Epidermal melanocyte (primary cell): ENCODE results near the gene INSIG2.
"Not testable (repeated sequence)": the region's sequence is repeated elsewhere in the genome, so short reads cannot be mapped to it uniquely, and the experiment has no call there.

Source experiments
- DNase-seq: peaks from one replicate; pipeline ENCODE4 v3.0.0; 2011; ENCODE audit warnings: low spot score; ENCODE audit not compliant: insufficient read length

Gene INSIG2

DNA sequence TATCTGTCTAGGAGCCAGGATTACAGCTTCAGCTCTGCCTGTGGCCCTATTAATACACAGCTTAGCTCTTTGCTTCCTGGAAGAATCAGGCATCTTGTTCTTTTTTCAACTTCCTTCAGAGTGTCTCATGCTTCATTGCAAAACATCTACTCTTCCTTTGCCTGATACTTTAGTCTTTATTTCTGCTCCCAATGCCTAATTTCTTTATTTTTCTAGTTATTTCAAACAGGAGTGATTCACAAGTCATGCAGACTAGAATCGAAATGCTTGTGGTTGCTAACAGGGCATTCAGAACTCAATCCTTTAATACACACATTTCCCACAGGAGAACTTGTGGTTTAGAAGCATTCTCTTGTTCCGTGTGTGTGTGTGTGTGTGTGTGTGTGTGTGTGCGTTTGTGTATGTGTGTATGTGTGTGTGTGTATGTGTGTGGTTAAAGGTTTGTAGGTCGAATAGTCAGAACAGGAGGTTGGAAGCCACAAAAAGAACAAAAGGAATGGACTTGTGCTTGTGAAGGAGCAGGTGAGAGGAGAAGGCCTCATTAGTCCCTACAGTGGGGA, 28.3 kb upstream of the INSIG2 start:
- no peak for DNase-seq

DNA sequence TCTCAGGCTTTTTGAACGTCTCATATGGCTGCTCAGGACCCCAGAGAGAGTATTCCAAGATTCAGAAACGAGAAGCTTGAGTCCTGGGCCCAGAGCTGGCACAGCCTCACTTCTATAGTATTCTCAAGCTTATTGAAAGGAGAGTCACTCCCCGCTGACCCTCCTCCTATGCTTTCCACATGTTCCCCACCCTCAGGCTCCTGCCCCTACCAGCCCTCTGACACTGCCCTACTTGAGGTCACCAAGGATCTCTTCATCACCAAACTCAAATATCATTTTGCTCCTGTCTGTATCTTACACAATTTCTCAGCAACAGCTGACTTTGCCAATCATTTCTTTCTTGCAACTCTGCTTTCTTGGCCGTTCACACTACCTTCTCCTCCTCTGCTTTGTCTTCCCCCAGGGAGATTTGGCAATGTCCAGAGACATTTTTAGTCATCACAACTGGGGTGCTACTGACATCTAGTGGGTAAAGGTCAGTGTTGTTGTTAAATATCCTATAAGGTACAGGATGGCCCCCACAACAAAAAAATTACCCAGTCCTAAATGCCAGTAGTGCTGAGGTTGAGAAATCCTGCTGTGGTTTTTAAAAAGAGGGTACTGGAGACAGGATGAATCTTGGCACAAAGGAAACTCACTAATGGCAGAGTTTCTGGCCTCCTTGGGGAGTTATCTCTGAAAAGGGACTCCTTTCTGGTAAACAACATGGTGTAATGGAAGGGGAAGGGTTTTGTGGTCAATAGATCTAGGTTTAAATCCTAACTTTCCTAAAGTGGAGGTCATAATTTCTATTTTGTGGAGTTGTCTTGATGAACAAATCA, 26.9 kb upstream of the INSIG2 start:
- DNase-seq: no peak

- DNase-seq: no peak
Observed at GRCh38 chr2:118062048-118062447, 26.2 kb upstream of the INSIG2 start.

- no peak for DNase-seq
Observed at GRCh38 chr2:118062669-118063068, 25.6 kb upstream of the INSIG2 start.

DNA sequence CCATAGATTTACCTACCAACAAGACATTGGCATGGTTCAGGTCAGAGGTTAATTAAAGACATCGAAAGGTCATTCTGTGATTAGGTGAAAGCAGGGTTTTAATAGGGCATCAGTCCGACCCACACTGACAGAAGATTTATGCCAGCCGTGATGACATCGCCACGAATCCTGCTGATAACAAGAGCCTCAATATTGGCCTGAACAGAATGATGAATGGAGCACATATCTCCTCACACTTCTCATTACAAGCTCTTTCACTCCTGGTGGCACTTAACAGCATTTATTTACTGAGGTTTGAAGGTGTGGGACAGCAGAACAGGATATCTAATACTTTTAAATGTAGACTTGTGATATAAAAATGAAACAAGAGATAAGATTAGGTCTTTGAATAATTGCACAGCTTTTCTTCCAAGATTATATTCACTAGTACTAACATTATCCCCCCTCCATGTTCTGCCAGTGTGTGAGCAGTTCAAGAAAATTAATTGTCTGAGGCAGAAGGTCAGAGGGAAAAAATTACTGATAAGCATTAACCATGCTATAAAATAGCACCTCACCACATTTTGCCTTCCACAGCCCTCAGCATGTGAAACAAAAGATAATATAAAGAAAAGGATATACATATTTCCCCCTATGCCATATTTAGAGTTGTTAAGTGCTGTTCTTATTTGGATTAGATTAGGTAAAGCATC, 23.1 kb upstream of the INSIG2 start:
- no peak for DNase-seq

DNA sequence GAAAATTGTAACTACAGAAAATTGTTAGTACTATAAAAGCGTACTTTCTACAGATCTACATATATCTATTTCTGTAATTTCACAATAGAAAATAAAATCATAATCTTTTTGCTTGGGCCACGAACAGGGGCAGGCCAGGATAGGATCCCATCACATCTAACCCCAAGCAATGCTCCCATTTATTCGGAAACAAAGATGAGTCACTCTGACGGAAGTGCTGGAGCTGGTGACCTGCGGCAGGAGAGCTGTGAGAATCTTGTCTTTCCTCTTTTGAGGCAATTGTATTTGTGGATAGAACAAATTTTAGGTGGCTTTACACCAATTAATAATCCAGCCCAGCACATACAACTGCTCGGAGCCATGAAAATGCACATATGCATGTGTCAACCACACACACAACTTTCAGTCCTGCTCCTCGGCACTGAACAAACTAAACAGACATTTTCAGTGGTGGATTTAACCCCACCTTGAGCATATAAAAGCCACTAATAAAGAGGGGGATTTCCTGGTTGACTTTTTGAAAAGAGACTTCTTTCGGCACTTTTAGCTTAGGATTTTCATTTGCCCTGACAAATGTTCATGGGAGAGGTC, 22.3 kb upstream of the INSIG2 start:
- DNase-seq: no peak

DNA sequence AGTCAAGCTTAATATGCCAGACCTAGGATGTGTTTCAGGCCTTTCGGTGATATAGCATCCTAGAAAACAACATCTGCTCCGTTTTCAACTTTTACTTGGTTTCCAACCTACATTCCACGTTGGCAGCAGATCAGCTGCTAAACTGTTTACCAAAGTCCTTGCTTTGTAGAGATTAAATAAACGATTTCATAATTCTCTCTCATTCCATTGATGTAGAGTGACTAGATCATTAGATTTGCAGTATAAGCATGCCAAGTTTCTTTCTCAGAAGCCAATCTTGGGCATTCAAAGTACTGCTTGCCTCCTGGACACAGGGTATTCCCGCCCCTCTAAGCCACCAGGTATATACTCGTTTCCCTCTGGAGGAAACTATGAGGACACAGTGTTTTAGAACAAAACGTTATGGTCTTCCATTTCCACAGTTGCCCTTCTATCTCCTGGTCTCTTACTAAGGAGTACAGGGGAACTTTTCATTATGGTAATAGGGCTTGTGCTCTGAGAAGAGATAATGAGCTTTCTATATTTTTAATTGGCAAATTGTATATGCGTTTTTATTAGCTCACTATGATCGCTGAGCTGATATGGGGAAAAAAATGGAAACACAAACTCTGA, 10.5 kb upstream of the INSIG2 start:
- no peak for DNase-seq

DNA sequence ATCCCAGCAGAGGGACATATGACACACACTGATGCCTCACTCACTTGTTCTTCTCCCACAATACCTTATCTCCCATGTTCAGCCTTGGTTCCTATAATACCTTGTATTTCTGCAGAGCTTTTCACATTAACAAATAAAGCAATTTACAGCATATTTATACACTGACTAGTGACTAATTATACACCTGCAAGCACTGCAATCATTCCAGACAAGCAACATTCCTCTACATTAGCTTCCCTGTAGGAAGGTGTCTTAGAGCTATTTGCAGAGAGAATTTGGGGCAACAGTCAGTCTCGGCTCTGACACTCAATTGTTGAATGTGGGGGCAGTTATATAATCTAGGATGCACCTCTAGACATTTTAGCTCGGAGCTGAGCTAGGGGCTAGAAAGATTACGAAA, 9.5 kb upstream of the INSIG2 start:
- no peak for DNase-seq

GRCh38 chr2:118084491-118085089, 3.7 kb upstream of the INSIG2 start:
- DNase-seq: no peak

DNA sequence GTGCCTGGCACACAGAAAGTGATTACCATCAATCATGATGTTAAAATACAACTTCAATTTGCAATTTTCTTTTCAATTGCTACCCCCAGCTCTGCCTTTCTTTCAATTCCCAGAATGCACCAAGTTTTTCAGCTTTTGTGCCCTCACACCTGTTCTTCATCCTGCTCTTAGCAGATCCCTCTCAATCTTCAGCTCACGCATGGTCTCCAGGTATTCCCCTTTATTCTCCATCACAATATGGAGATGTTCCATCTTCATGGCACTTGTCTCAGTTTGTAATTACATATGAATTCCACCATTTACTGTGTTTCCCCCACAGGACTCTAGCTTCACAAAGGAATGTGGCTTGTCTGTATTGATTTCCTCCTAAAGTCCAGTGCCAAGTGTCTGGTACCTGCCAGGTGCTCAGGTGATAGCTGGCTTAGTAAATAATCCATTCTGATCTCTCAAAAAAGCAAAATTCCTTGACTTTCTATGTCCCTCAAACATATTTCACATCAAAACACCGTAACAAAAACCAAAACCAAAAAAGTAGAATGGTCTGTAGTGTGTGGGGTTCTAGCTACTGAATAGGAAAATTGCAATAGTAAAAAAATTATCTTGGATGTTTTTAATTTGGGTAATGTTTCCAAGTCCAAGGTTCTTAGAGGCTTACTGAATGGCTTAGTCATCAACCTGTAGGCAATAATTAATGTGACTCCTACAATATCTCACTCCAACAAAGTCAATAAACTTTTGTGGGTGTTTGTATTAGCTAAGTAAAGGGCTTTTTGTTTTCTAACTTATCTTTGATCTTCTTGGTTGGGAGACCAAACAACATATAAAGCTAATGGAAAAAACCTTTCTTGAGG, 2.9 kb upstream of the INSIG2 start:
- no peak for DNase-seq

DNA sequence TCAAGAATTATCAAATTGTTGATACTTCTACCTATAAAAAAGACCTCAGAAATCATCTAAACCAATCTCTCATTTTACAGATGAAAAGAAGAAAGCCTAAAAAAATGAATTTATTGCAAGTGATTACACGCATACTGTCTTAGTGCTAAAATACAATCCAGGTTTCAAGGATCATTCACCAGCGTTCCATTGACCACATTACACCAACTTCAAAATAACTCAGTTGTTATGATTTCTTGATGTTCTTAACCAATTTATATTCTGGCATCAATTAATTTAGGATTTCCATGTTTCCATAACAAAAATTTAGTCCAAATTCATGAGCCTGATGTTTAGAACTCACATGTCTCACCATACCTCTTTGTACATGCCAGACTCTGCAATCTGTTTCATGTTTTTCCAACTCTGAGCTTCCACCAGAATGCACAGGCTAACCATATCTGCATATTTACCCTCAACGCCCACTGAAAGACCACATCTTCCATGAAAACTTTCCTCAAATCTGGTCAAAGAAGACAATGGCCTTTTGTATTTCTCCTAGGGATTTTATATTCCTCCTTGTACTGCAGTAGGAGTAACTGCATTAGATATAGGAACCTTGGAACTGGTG, 2.1 kb upstream of the INSIG2 start:
- no peak for DNase-seq

- DNase-seq: no peak
Observed at GRCh38 chr2:118089139-118089800, 999 bp downstream of the INSIG2 start.

DNA sequence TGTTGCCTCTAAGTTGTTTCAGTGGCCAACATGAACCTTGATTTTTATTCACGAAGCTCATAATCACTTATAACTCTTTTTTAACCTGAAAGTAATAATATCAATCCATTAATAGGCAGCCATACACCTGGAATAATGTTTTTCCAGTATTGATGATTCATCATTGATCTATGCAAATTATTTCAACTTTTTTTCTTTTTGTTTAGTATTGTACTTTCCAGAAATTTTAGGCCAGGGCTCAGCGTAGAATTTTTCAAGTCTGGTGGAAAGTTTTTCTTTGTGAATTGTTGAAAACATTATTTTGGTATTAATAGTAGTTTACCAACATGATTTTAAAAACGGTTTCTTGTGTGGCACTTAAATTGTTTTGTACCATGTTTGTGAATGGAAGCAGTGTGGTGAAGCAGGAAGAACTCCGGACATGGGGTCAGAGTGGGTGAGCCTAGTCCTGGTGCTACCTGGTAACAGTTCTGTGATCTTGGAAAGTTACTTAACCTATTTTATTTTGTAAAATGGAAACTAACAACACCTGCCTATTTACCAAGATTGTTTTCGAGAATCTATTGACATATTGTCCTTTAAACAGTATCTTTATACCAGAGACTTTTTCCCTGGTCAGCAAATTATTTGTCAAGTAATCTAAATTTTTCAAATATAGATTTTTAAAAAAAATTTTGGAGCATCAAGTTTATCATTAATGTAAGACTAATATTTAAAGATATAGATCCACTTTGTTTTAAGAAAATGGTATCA, 2.3 kb downstream of the INSIG2 start:
- no peak for DNase-seq

GRCh38 chr2:118091140-118091478, 2.8 kb downstream of the INSIG2 start:
- no peak for DNase-seq

DNA sequence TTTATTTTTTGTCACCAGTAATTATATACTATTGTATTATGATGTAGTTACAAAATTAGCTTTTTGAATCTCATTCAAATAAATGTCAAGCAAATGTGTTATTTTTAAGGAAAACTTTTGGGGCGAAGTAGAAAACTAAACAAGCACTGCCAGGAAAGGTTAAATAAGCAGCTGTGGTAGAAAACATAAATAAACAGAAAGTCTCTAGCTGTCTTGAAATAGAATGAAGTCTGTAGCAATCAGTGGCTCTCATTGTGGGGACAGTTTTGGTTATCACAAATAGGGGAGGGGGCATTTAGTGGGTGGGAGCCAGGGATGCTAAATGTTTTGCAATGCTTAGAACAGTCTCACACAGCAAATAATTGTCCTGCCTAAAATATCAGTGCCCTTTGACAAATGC, 3.4 kb downstream of the INSIG2 start:
- no peak for DNase-seq

GRCh38 chr2:118094102-118094501, 5.8 kb downstream of the INSIG2 start:
- DNase-seq: not testable (repeated sequence)

DNA sequence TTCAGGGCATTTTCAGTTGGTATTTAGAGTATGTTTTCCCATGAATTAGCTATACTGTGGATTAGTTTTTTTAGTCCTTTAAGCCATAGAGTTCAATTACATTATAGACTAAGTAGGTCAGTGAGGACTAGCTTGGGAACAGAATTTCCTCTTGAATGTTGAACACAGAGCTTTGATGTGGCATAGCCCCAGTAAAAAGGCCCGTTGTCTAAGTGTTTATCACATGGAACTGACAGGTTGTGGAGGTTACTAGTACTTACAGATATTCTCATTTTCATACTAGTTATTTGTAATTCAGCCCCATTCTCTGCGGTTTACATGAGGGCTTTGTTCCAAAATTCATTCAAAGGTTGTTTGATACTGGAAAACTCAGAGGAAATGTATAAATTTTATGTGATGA, 6.2 kb downstream of the INSIG2 start:
- DNase-seq: no peak

GRCh38 chr2:118095610-118096009, 7.3 kb downstream of the INSIG2 start:
- DNase-seq: no peak

DNA sequence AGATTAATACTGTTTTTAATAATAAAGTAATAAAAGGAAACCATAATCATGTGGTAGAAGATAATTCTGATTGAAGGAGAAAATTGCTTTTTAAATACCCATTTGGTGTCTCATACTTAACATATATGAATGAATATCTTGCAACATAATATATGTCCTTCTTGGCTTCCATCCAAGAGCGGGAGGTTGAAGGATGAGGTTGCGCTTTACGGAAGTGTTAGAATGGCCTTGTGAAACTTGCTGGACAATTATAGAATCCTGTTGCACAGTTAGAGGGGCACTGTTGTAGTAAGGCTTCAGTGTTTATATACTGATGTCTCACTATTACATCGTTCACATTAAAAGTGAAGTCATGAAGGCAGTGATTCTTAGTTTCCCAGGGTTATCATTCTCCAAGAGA, 9.4 kb downstream of the INSIG2 start:
- no peak for DNase-seq
